Panc1 (cell line): ENCODE data around the gene TRAPPC8.

Source experiments
- CTCF ChIP-seq: fragments of 450-650 bp; IDR thresholded peaks from 2 replicates; pipeline ENCODE4 v1.5.1; 2017; ENCODE audit warnings: mild to moderate bottlenecking
- POLR2AphosphoS5 ChIP-seq: IDR thresholded peaks from 2 replicates; pipeline ENCODE4 v1.6.1; 2012; ENCODE audit warnings: mild to moderate bottlenecking, low read depth, low read length, moderate library complexity
- SIN3A ChIP-seq: IDR thresholded peaks from 2 replicates; pipeline ENCODE4 v1.6.1; 2012; ENCODE audit warnings: low read depth, mild to moderate bottlenecking, low read length, moderate library complexity, borderline replicate concordance; ENCODE audit not compliant: insufficient read depth
- TCF7L2 ChIP-seq: IDR thresholded peaks from 2 replicates; pipeline ENCODE4 v1.6.1; 2011; ENCODE audit warnings: mild to moderate bottlenecking, low read depth, low read length, inconsistent platforms
- TF ChIP-seq, protein P1 (sequence below), 2 experiments: IDR thresholded peaks; 2 replicates each; pipeline ENCODE4 v1.6.1; 2011 to 2012; ENCODE audit warnings: low read depth in 2 of 2, control low read depth in 1 of 2, low read length in 1 of 2, mild to moderate bottlenecking in 1 of 2, moderate library complexity in 1 of 2; ENCODE audit not compliant: insufficient read depth in 1 of 2

DNA sequence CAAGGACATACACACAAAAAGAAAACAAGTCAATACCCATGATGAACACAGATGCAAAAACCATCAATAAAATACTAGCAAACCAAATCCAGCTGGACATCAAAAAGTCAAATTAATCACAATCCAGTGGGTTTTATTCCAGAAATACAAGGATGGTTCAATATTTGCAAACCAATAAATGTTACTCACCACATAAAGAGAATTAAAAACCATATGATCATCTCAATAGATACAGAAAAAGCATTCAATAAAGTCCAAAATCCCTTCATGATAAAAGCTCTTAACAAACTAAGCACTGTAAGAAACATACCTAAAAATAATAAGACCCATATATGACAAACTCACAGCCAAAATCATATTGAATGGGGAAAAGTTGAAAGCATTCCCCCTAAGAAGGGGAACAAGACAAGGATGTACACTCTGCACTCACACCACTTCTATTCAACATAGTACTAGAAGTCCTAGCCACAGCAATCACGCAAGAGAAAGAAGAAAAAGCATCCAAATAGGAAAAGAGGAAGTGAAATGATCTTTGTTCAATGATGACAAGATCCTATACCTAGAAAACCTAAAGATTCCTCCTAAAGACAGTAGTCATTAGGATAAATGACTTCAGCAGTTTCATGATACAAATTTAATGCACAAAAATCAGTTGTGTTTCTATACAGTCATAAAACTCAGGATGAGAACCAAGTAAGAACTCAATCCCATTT, 62.6 kb downstream of the TRAPPC8 start:
- TF ChIP-seq TCF7L2 (no peak), CTCF (no peak), POLR2AphosphoS5 (no peak), SIN3A (no peak)
- TF ChIP-seq, protein P1, sequence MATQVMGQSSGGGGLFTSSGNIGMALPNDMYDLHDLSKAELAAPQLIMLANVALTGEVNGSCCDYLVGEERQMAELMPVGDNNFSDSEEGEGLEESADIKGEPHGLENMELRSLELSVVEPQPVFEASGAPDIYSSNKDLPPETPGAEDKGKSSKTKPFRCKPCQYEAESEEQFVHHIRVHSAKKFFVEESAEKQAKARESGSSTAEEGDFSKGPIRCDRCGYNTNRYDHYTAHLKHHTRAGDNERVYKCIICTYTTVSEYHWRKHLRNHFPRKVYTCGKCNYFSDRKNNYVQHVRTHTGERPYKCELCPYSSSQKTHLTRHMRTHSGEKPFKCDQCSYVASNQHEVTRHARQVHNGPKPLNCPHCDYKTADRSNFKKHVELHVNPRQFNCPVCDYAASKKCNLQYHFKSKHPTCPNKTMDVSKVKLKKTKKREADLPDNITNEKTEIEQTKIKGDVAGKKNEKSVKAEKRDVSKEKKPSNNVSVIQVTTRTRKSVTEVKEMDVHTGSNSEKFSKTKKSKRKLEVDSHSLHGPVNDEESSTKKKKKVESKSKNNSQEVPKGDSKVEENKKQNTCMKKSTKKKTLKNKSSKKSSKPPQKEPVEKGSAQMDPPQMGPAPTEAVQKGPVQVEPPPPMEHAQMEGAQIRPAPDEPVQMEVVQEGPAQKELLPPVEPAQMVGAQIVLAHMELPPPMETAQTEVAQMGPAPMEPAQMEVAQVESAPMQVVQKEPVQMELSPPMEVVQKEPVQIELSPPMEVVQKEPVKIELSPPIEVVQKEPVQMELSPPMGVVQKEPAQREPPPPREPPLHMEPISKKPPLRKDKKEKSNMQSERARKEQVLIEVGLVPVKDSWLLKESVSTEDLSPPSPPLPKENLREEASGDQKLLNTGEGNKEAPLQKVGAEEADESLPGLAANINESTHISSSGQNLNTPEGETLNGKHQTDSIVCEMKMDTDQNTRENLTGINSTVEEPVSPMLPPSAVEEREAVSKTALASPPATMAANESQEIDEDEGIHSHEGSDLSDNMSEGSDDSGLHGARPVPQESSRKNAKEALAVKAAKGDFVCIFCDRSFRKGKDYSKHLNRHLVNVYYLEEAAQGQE (IDR thresholded peaks at IDR 0.05; ENCODE audit: insufficient read depth in 1 of 2, low read depth in 2 of 2, low read length in 1 of 2): no peak
